ENCODE measurements around the gene L3MBTL4. TPM values are rescaled to one million over a fixed set of nuclear protein-coding genes. Genes with fewer than 3 reads are reported as not detected.

The L3MBTL4 gene
- total and polyA plus RNA-seq, 10 donors = 1.1 to 21.0 (median 12.7) TPM

DNA sequence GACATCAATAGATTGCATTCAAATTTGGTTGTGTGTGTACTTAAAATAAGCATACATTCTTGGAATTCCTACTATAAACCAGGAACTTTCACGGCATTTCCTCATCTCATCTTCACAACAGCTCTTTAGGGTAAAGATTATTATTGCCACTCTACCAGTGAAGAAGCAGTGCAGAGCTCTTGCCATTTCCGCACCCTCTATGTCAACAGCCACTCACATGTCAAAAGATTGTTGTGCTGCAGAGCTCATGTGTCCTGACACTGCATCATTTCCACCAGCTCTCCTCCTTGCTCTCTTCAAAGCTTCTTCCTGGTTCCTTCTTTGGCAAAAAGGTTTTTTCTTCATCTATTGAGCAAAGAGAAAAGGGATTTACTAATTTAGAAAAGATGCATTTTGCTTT lies 26.5 kb upstream of the L3MBTL4 start:
- WGBS, 5 donors = 78 to 86% (median 84%) methylated on average over 2 of the region's 2 CpGs

DNA sequence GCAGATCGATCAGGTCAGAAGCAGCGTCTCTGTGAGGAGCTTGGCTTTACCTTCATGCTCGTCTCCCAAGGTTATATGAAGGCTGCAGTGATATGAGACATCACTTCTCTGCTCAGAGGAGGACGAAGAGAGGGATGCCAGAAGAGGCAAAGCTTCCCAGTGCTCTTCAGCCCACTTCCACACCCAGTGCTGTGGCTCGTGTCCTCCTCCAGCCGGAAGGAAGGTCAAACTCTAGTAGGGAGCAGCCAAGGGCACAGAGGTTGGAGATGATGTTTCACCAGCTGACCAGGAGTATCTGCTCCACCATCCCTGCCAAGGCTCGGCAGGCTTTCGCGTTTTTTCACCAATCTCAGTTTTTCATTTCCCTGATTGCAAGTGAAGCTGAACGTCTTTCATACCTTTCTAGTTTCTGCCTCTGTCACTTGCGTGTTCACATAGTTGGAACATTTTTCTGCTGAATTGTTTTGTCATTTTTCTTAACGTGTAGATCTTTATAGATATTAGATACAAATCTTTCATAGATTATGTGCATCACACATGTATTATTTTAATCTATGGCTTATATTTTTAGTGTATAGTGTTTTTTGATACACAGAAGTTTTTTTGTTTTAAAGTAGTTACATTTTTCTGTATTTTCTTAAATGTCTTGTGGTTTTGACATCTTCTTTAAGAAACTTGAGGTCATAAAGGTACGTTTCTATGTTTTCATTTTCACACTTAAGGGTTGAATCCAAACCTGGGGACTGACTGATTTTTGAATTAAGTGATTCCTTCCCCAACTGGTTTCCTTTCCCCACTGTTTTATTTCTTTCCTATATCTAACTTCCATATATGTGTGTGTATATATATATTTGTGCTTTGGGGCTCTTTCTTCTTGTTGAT lies 23.5 kb upstream of the L3MBTL4 start:
- WGBS, 5 donors = 67 to 83% (median 72%) methylated on average over 13 of the region's 13 CpGs

More for the DNA sequence above, 26.5 kb upstream of the L3MBTL4 start:
- no peaks in the 10 kb centered on the region for H3K4me1 ChIP-seq
- H3K27ac ChIP-seq = no peak overlapping the region
- H3K36me3 ChIP-seq = no peaks in the 10 kb centered on the region
- no peak overlapping the region for H3K4me3 ChIP-seq
- TF ChIP-seq POLR2AphosphoS5 (IDR thresholded peaks at IDR 0.05) (no peak), POLR2A (IDR thresholded peaks at IDR 0.05) (no peak)
- TF ChIP-seq, protein P1, sequence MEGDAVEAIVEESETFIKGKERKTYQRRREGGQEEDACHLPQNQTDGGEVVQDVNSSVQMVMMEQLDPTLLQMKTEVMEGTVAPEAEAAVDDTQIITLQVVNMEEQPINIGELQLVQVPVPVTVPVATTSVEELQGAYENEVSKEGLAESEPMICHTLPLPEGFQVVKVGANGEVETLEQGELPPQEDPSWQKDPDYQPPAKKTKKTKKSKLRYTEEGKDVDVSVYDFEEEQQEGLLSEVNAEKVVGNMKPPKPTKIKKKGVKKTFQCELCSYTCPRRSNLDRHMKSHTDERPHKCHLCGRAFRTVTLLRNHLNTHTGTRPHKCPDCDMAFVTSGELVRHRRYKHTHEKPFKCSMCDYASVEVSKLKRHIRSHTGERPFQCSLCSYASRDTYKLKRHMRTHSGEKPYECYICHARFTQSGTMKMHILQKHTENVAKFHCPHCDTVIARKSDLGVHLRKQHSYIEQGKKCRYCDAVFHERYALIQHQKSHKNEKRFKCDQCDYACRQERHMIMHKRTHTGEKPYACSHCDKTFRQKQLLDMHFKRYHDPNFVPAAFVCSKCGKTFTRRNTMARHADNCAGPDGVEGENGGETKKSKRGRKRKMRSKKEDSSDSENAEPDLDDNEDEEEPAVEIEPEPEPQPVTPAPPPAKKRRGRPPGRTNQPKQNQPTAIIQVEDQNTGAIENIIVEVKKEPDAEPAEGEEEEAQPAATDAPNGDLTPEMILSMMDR (IDR thresholded peaks at IDR 0.05 in 8 of 11, conservative IDR thresholded peaks at IDR 0.05 in 3 of 11) = no peak
- no peaks in the 10 kb centered on the region for H3K27me3 ChIP-seq (replicated peaks in 1 of 7)
- no peaks in the 10 kb centered on the region for H3K9me3 ChIP-seq
- intact Hi-C loops (cut with DNase I; ENCODE audit: low total_unique reads) = no loop called here
- DNase-seq = no peak

DNA sequence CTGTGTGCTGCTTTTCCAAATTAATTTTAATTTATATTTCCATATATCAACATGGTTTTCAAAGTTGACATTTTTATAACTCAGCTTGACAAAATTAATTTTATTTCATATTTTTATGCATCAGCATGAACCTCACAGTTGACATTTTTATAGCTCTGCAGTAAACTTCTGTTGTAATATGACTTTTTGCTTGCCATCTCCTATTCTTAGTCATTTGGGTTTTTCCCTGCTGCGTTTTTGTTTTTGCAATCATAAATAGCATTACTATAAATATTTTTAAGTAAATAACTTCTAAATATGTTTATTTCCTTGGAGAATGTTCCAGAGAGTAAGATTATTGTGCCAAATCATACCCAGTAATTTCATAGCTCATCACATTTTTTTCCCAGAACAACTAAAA lies 21.0 kb upstream of the L3MBTL4 start:
- H3K27me3 ChIP-seq (replicated peaks in 1 of 7) = no peaks in the 10 kb centered on the region
- intact Hi-C loops (cut with DNase I; ENCODE audit: low total_unique reads) = no loop called here
- no peaks in the 10 kb centered on the region for H3K4me1 ChIP-seq
- H3K36me3 ChIP-seq = no peaks in the 10 kb centered on the region
- H3K27ac ChIP-seq = no peak overlapping the region
- TF ChIP-seq, protein P1 (IDR thresholded peaks at IDR 0.05 in 8 of 11, conservative IDR thresholded peaks at IDR 0.05 in 3 of 11) = no peak
- TF ChIP-seq POLR2A (IDR thresholded peaks at IDR 0.05) (no peak), POLR2AphosphoS5 (IDR thresholded peaks at IDR 0.05) (no peak)
- H3K4me3 ChIP-seq = no peak overlapping the region
- no peaks in the 10 kb centered on the region for H3K9me3 ChIP-seq
- DNase-seq = no peak
- 45 to 67% (median 58%) methylated on average over 1 of the region's 1 CpG for WGBS, 5 donors

More for the DNA sequence above, 23.5 kb upstream of the L3MBTL4 start:
- H3K27me3 ChIP-seq (replicated peaks in 1 of 7) = no peaks in the 10 kb centered on the region
- no peak overlapping the region for H3K27ac ChIP-seq
- no peaks in the 10 kb centered on the region for H3K4me1 ChIP-seq
- H3K36me3 ChIP-seq = no peaks in the 10 kb centered on the region
- intact Hi-C loops (cut with DNase I; ENCODE audit: low total_unique reads) = no loop called here
- H3K9me3 ChIP-seq = no peaks in the 10 kb centered on the region
- DNase-seq = no peak
- H3K4me3 ChIP-seq = peak overlapping the region in 1 of 8 donors; percentile 8
- TF ChIP-seq POLR2AphosphoS5 (IDR thresholded peaks at IDR 0.05) = peak in 2 of 3 donors; percentile 18 to 24
- no peak for TF ChIP-seq POLR2A (IDR thresholded peaks at IDR 0.05)
- TF ChIP-seq, protein P1 (IDR thresholded peaks at IDR 0.05 in 8 of 11, conservative IDR thresholded peaks at IDR 0.05 in 3 of 11) = no peak

DNA sequence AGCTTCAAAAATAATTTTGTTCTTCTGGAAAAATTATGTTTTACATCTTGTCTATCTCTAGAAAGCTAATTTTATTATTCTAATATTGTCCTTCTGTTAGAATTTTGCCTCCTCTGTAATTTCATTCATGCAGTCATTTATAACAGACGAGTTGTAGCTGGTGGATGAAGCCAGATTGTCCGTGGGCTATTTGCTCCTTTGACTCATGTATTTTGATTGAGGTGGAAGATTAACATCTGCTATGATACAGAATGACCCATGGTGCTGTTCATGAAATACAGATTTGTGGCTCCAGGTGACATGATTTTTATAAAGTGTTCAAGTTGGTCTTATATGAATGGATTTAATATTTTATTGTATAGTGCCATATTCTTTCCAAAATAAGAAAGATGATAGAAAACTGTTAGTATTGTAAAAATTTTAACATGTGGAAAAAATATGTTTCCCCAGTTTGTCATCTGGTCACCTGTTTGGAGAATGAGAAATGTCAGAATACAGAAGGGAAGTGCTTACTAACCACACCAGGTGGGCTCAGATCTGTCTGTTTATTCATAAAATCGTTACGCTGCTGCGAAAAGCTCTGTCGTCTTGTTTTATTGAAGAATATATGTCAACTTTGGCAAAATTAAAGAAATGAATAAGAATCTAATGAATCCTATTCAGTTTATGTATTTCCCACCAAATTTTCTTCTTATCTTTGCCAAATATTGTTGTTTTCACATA lies 20.4 kb upstream of the L3MBTL4 start:
- no peak for DNase-seq
- intact Hi-C loops (cut with DNase I; ENCODE audit: low total_unique reads) = no loop called here
- Histone ChIP-seq H3K4me1 (no peaks in the 10 kb centered on the region), H3K9me3 (no peaks in the 10 kb centered on the region), H3K27me3 (replicated peaks in 1 of 7) (no peaks in the 10 kb centered on the region), H3K4me3 (no peak overlapping the region), H3K36me3 (no peaks in the 10 kb centered on the region), H3K27ac (no peak overlapping the region)
- WGBS, 5 donors = 71 to 84% (median 82%) methylated on average over 6 of the region's 6 CpGs
- no peak for TF ChIP-seq POLR2AphosphoS5 (IDR thresholded peaks at IDR 0.05)
- TF ChIP-seq, protein P1 (IDR thresholded peaks at IDR 0.05 in 8 of 11, conservative IDR thresholded peaks at IDR 0.05 in 3 of 11) = no peak
- TF ChIP-seq POLR2A (IDR thresholded peaks at IDR 0.05) = no peak

Measured in spleen (tissue), 11 donors.